OCI-LY7 (cell line): Measurements from ENCODE around the gene CHPF2.

Experiments used
- CTCF ChIP-seq: fragments of 200-600 bp; sonication (generic); conservative IDR thresholded peaks from 2 replicates; pipeline ENCODE4 v1.5.1; 2014; ENCODE audit warnings: mild to moderate bottlenecking, antibody characterized with exemption, low read length, moderate library complexity, mixed read lengths
- EZH2phosphoT487 ChIP-seq: fragments of 200-600 bp; sonication (generic); IDR thresholded peaks from 2 replicates; pipeline ENCODE4 v1.6.1; 2018; ENCODE audit warnings: low read depth, borderline replicate concordance, mild to moderate bottlenecking, mixed run types, antibody characterized with exemption, low read length, moderate library complexity, mixed read lengths

- TF ChIP-seq CTCF: no peak
- no peak for TF ChIP-seq EZH2phosphoT487
Measured at GRCh38 chr7:151286148-151286547, 53.9 kb downstream of the CHPF2 start.
